Spleen (tissue), 11 donors: Measurements from ENCODE around the gene MTMR11. TPM values are rescaled to one million over a fixed set of nuclear protein-coding genes. Genes with fewer than 3 reads are reported as not detected.
A peak's percentile ranks its signal among the peaks of the same experiment; 100 is the strongest.
"Not testable (repeated sequence)": the region's sequence is repeated elsewhere in the genome, so short reads cannot be mapped to it uniquely, and the experiment has no call there.

ENCODE experiments used
- DNase-seq: peaks from one replicate; pipeline ENCODE4 v3.0.0-alpha.2; 2020
- H3K27ac ChIP-seq, 8 donors: fragments of 200-600 bp; sonication (generic) in 7 of 8; 1 replicate in 4 of 8; 2 replicates in 4 of 8; pipeline versions ENCODE4 v1.5.0 to v1.8.0; 2016 to 2021; ENCODE audit warnings: inconsistent platforms in 4 of 8, mild to moderate bottlenecking in 4 of 8, moderate library complexity in 1 of 8
- H3K27me3 ChIP-seq, 7 donors: fragments of 200-600 bp; sonication (generic) in 6 of 7; replicated peaks in 1 of 7; 1 replicate in 4 of 7; 2 replicates in 3 of 7; pipeline versions ENCODE4 v1.5.0 to v1.8.0; 2016 to 2021; ENCODE audit warnings: inconsistent platforms in 3 of 7, mild to moderate bottlenecking in 1 of 7
- H3K36me3 ChIP-seq, 6 donors: fragments of 200-600 bp; sonication (generic) in 5 of 6; 1 replicate in 4 of 6; 2 replicates in 2 of 6; pipeline versions ENCODE4 v1.5.0 to v1.8.0; 2016 to 2021; ENCODE audit warnings: inconsistent platforms in 2 of 6
- H3K4me1 ChIP-seq, 6 donors: fragments of 200-600 bp; sonication (generic) in 5 of 6; 1 replicate in 3 of 6; 2 replicates in 3 of 6; pipeline versions ENCODE4 v1.5.0 to v1.8.0; 2016 to 2021; ENCODE audit warnings: inconsistent platforms in 3 of 6
- H3K4me3 ChIP-seq, 8 donors: fragments of 200-600 bp; sonication (generic) in 7 of 8; 1 replicate in 4 of 8; 2 replicates in 4 of 8; pipeline versions ENCODE4 v1.5.0 to v1.8.0; 2016 to 2021; ENCODE audit warnings: inconsistent platforms in 4 of 8, mild to moderate bottlenecking in 4 of 8, moderate library complexity in 2 of 8
- H3K9me3 ChIP-seq, 8 donors: fragments of 200-600 bp; sonication (generic) in 7 of 8; 1 replicate in 4 of 8; 2 replicates in 4 of 8; pipeline versions ENCODE4 v1.5.0 to v1.8.0; 2016 to 2021; ENCODE audit warnings: inconsistent platforms in 4 of 8
- POLR2A ChIP-seq, 3 donors: fragments of 450-650 bp; IDR thresholded peaks; one replicate each; pipeline ENCODE4 v1.5.1; 2017; ENCODE audit warnings: antibody characterized with exemption in 3 of 3, mild to moderate bottlenecking in 1 of 3
- POLR2AphosphoS5 ChIP-seq, 3 donors: sonication (generic); formaldehyde crosslinking; IDR thresholded peaks; one replicate each; pipeline ENCODE4 v1.5.1; 2017; ENCODE audit warnings: antibody characterized with exemption in 3 of 3
- WGBS, 5 donors: extraction: QIAGEN DNeasy Blood & Tissue Kit in 3 of 5; methylation state at CpG; one replicate each; pipeline versions ENCODE4 v1.1.5 to v1.1.7; 2013 to 2018; 5-methylcytosine and 5-hydroxymethylcytosine counted together
- intact Hi-C: fragments of 100-400 bp; cut with DNase I; formaldehyde crosslinking; loops from one replicate; pipeline ENCODE4 v1.15.0; 2023; ENCODE audit warnings: low total_unique reads
- polyA plus RNA-seq, 3 donors: library from polyadenylated mRNA; stranded (reverse); fragments of 200-250 nt; gene quantifications; one replicate each; pipeline ENCODE4 v1.2.1, GENCODE V29; 2013
- total RNA-seq, 7 donors: library from RNA; depleted of rRNA in 3 of 7; stranded (reverse); fragments of >200 nt in 3 of 7; fragmentation: NEBNext Ultra II Directional in 4 of 7; extraction: Animal tissue kit (Norgen Biotek cat#: 25700) in 4 of 7; gene quantifications; one replicate each; pipeline versions ENCODE4 v1.1.0 to v1.2.1, GENCODE V29; 2016 to 2021
- TF ChIP-seq, protein P1 (sequence below), 11 experiments: fragments of 200-600 bp in 7 of 11; fragments of 450-650 bp in 4 of 11; sonication (generic) in 4 of 11; IDR thresholded peaks in 8 of 11; conservative IDR thresholded peaks in 3 of 11; 1 replicate in 7 of 11; 2 replicates in 4 of 11; pipeline versions ENCODE4 v1.4.0 to v1.8.0; 2016 to 2021; ENCODE audit warnings: antibody characterized with exemption in 11 of 11, inconsistent platforms in 4 of 11, mild to moderate bottlenecking in 1 of 11
- donor health status: healthy with polysubstance abuse.
- donor health status: DM: no; HTN: no; CAD: no; lungs with moderate emphysema.
- donor health status: DM: no; HTN: no; CAD: no.
- donor health status: Bipolar disorder and iron deficiency.
- donor health status: healthy.
- donor health status: DM: no; HTN: no; CAD: no.
- donor health status: DM: yes; HTN: yes; CAD: no.

Gene MTMR11
- total and polyA plus RNA-seq, 10 donors, result 1.4 to 16.2 (median 5.8) TPM

DNA sequence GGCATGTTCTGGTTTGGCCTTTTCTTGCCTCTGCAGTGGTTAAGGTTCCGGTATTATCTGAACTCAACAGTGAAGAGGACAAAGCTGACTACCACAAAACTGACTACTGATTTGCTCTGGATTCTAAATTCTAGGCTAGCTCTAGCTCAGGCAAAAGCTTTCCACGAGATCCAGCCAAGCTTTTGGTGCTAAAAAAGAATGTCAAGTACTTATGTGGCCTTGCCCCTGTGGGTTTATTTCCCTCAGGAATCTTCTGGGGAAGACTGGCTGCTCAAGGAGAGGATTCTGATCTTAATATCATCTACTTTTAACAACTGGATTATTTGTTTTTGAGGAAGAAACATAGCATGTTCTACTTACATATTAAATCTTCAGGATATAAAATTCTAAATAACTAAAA lies 26.1 kb upstream of the MTMR11 start:
- Histone ChIP-seq H3K27me3 (no peaks in the 10 kb centered on the region), H3K4me3 (no peak overlapping the region), H3K9me3 (no peaks in the 10 kb centered on the region), H3K27ac (peak overlapping the region in 5 of 8 donors; percentile 30 to 64 (median 41)), H3K36me3 (peaks cover 0 to 64% (median 38%) of the 10 kb centered on the region in 6 donors), H3K4me1 (peaks cover 8 to 20% (median 11%) of the 10 kb centered on the region in 6 donors)
- intact Hi-C loops, result no loop called here
- 61 to 90% (median 77%) methylated on average over 2 of the region's 2 CpGs for WGBS, 5 donors
- no peak for DNase-seq
- TF ChIP-seq POLR2AphosphoS5 (IDR thresholded peaks at IDR 0.05) (no peak), POLR2A (IDR thresholded peaks at IDR 0.05) (no peak)
- TF ChIP-seq, protein P1, sequence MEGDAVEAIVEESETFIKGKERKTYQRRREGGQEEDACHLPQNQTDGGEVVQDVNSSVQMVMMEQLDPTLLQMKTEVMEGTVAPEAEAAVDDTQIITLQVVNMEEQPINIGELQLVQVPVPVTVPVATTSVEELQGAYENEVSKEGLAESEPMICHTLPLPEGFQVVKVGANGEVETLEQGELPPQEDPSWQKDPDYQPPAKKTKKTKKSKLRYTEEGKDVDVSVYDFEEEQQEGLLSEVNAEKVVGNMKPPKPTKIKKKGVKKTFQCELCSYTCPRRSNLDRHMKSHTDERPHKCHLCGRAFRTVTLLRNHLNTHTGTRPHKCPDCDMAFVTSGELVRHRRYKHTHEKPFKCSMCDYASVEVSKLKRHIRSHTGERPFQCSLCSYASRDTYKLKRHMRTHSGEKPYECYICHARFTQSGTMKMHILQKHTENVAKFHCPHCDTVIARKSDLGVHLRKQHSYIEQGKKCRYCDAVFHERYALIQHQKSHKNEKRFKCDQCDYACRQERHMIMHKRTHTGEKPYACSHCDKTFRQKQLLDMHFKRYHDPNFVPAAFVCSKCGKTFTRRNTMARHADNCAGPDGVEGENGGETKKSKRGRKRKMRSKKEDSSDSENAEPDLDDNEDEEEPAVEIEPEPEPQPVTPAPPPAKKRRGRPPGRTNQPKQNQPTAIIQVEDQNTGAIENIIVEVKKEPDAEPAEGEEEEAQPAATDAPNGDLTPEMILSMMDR (IDR thresholded peaks at IDR 0.05 in 8 of 11, conservative IDR thresholded peaks at IDR 0.05 in 3 of 11), result no peak

DNA sequence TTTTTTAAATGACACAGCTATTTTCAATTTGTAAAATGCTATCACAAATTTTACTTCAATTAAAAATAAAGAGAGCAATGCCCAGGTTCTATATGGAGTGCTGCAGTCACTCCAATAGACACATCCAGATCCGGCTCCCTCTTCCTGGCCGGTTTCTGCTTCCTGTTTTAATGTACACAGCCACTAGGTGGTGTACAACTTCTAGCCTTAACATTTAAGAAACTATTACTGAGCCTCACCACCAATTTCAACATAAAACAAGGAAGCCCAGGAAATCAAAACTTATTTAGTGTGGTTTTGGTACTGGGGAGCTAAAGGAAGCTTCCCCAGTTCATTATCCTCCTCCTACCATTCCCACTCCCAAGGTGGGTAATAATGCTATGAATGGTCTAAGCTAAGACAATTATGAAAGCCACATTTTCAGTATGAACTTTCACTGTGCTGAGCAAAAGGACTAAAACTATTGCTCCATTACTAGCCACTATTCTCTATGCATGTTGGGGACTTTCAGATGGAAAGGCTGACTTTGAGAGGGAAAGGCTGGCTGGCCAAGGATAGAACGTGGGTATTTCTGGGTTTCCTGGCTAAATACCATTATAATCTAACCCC lies 25.5 kb upstream of the MTMR11 start:
- peak overlapping the region in 5 of 8 donors; percentile 30 to 64 (median 41) for H3K27ac ChIP-seq
- H3K36me3 ChIP-seq, result peaks cover 0 to 64% (median 39%) of the 10 kb centered on the region in 6 donors
- intact Hi-C loops, result no loop called here
- H3K27me3 ChIP-seq, result no peaks in the 10 kb centered on the region
- WGBS, 5 donors, result 9 to 30% (median 18%) methylated on average over 3 of the region's 3 CpGs
- TF ChIP-seq, protein P1 (IDR thresholded peaks at IDR 0.05 in 8 of 11, conservative IDR thresholded peaks at IDR 0.05 in 3 of 11), result peak; percentile 51 to 90 (median 80)
- TF ChIP-seq POLR2A (IDR thresholded peaks at IDR 0.05) (no peak), POLR2AphosphoS5 (IDR thresholded peaks at IDR 0.05) (no peak)
- no peak for DNase-seq
- peaks cover 8 to 20% (median 11%) of the 10 kb centered on the region in 6 donors for H3K4me1 ChIP-seq
- H3K4me3 ChIP-seq, result no peak overlapping the region
- no peaks in the 10 kb centered on the region for H3K9me3 ChIP-seq

DNA sequence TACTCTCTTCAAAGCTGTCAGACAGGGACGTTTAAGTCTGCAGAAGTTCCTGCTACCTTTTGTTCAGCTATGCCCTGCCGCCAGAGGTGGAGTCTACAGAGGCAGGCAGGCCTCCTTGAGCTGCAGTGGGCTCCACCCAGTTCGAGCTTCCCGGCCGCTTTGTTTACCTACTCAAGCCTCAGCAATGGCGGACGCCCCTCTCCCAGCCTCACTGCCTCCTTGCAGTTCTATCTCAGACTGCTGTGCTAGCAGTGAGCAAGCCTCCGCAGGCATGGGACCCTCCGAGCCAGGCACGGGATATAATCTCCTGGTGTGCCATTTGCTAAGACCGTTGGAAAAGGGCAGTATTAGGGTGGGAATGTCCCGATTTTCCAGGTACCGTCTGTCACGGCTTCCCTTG lies 20.9 kb upstream of the MTMR11 start:
- WGBS, 5 donors, result 93 to 97% (median 96%) methylated on average over 14 of the region's 14 CpGs
- intact Hi-C loops, result loop anchor here (5.0 to 10.0 kb wide), 3 partner anchors 60 to 227 kb away; no protein-coding TSS in a partner anchor
- DNase-seq, result not testable (repeated sequence)

DNA sequence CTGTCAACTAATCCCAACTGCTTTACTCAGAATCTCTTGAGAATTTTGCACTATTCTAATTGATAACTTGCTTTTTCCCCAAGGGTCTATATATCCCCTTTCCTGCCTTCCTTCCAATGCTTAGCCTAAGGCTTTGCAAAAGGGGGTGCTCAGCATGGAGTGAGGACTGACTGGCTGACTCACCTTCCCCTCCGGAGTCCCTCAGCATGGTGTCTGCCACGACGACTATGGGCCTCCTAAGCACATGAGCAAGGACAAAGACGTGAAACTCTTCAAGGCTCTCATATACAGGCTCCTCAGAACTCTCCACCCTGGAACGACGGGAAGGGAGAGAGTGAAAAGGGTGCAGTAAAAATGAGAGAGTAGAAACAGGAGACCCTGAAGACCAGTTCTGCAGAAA lies 13.2 kb upstream of the MTMR11 start:
- Histone ChIP-seq H3K4me1 (no peaks in the 10 kb centered on the region), H3K36me3 (peaks cover 0 to 56% (median 25%) of the 10 kb centered on the region in 6 donors), H3K4me3 (no peak overlapping the region), H3K27ac (no peak overlapping the region), H3K9me3 (no peaks in the 10 kb centered on the region), H3K27me3 (no peaks in the 10 kb centered on the region)
- 87 to 93% (median 90%) methylated on average over 6 of the region's 6 CpGs for WGBS, 5 donors
- no peak for DNase-seq
- TF ChIP-seq POLR2AphosphoS5 (IDR thresholded peaks at IDR 0.05), result no peak
- TF ChIP-seq POLR2A (IDR thresholded peaks at IDR 0.05), result no peak
- TF ChIP-seq, protein P1 (IDR thresholded peaks at IDR 0.05 in 8 of 11, conservative IDR thresholded peaks at IDR 0.05 in 3 of 11), result no peak
- intact Hi-C loops, result loop anchor here (10.0 kb wide), 1 partner anchor 235 kb away; no protein-coding TSS in a partner anchor

More for the DNA sequence above, 20.9 kb upstream of the MTMR11 start:
- Histone ChIP-seq H3K4me1 (peaks cover 8 to 10% (median 9%) of the 10 kb centered on the region in 6 donors), H3K36me3 (peaks cover 0 to 42% (median 16%) of the 10 kb centered on the region in 6 donors)
- H3K4me3 ChIP-seq, H3K27ac ChIP-seq, H3K27me3 ChIP-seq, H3K9me3 ChIP-seq: not testable (repeated sequence)
